Measurements from ENCODE around the gene EPRS1. TPM values are rescaled to one million over a fixed set of nuclear protein-coding genes. Genes with fewer than 3 reads are reported as not detected.

The EPRS1 gene
- total RNA-seq, 1 experiment from 2014 or later = 140 TPM

DNA sequence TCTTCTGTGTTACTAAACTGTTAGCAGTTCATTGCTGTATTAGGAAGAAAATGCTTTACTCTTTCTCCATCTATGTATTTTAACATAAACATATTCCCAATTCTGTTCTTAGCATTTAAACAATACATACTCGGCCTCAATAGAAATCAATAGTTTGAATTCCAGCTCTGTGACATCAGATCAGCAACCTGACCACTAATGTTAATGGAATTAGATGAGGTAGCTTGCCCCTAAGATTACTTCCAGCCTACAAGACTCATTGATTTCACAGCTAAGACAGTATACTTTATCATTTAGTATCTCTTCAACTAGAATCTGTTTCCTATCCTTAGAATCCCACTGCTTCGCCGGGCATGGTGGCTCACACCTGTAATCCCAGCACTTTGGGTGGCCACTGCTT is 38.9 kb downstream of the EPRS1 start (continued):
- TF ChIP-seq JAZF1 (CRISPR knock-in tag; IDR thresholded peaks at IDR 0.05) = no peak
- TF ChIP-seq, protein P1, sequence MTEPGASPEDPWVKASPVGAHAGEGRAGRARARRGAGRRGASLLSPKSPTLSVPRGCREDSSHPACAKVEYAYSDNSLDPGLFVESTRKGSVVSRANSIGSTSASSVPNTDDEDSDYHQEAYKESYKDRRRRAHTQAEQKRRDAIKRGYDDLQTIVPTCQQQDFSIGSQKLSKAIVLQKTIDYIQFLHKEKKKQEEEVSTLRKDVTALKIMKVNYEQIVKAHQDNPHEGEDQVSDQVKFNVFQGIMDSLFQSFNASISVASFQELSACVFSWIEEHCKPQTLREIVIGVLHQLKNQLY (CRISPR knock-in tag; IDR thresholded peaks at IDR 0.05) = no peak
- TF ChIP-seq, protein P2, sequence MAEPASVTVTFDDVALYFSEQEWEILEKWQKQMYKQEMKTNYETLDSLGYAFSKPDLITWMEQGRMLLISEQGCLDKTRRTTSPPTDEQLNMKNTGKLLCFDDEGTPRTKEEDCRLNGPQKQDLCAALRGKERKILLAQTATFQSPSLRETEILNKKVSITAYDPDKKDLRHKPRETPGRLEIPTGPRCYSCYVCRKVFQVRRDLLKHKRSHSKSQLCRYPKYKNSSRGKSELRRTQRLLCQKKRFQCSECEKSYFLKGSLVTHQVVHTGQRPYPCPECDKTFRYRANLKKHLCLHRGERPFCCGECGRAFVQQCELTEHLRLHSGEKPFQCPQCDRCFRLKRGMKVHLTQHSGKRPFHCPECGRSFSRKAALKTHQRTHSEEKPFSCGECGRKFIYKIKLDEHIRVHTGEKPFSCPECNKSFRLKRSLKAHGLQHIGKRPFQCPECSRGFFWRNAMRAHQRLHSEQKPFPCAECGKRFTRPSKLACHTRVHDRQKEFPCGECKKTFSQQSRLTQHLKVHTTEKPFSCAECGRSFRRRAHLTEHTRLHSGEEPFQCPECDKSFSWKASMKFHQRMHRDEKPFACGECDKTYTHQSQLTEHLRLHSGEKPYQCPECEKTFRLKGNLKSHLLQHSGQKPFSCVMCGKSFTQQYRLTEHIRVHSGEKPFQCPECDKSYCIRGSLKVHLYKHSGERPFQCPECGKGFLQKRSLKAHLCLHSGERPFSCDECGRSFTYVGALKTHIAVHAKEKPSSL (CRISPR knock-in tag; conservative IDR thresholded peaks at IDR 0.05) = no peak
- no peak for TF ChIP-seq TCF7 (CRISPR knock-in tag; IDR thresholded peaks at IDR 0.05; ENCODE audit: low read depth)
- no peak for TF ChIP-seq AR (CRISPR knock-in tag; IDR thresholded peaks at IDR 0.05)
- TF ChIP-seq, protein P3, sequence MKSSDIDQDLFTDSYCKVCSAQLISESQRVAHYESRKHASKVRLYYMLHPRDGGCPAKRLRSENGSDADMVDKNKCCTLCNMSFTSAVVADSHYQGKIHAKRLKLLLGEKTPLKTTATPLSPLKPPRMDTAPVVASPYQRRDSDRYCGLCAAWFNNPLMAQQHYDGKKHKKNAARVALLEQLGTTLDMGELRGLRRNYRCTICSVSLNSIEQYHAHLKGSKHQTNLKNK (CRISPR knock-in tag; IDR thresholded peaks at IDR 0.05) = no peak
- TF ChIP-seq, protein P4, sequence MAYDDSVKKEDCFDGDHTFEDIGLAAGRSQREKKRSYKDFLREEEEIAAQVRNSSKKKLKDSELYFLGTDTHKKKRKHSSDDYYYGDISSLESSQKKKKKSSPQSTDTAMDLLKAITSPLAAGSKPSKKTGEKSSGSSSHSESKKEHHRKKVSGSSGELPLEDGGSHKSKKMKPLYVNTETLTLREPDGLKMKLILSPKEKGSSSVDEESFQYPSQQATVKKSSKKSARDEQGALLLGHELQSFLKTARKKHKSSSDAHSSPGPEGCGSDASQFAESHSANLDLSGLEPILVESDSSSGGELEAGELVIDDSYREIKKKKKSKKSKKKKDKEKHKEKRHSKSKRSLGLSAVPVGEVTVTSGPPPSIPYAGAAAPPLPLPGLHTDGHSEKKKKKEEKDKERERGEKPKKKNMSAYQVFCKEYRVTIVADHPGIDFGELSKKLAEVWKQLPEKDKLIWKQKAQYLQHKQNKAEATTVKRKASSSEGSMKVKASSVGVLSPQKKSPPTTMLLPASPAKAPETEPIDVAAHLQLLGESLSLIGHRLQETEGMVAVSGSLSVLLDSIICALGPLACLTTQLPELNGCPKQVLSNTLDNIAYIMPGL (CRISPR knock-in tag; IDR thresholded peaks at IDR 0.05) = no peak
- no peak for TF ChIP-seq ZNF671 (CRISPR knock-in tag; IDR thresholded peaks at IDR 0.05)
- no peak for TF ChIP-seq ZNF396 (CRISPR knock-in tag; IDR thresholded peaks at IDR 0.05; ENCODE audit: borderline replicate concordance)
- TF ChIP-seq ZNF281 (CRISPR knock-in tag; IDR thresholded peaks at IDR 0.05) = no peak
- TF ChIP-seq ATF1 (CRISPR knock-in tag; IDR thresholded peaks at IDR 0.05) = no peak

DNA sequence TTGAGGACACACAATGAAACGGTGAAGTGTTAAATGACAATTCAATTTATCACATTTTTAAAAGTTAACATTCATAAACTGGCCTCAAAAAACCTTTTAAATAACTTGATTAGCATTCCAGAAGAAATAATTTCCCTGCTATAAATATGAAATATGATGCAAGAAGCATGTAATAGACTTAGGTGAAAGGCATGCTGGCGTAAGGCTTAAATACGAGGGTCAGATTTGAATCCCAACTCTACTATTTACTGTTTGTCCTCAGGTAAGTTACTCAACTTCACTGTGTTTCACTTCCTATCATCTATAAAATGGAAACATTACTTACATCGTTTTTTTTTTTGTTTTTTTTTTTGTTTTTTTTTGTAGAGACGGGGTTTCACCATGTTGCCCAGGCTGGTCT is 40.8 kb downstream of the EPRS1 start:
- Mint-ChIP-seq H3K9me3 (no peaks in the 10 kb centered on the region), H3K4me1 (no peaks in the 10 kb centered on the region), H3K27ac (no peak overlapping the region), H3K36me3 (peaks cover 48% of the 10 kb centered on the region), H3K27me3 (ENCODE audit: low read depth) (no peaks in the 10 kb centered on the region), H3K4me3 (no peak overlapping the region)
- ATAC-seq = no peak
- CTCF ChIA-PET = no interaction called here
- no peak for DNase-seq (ENCODE audit: low spot score)
- POLR2A ChIA-PET = no interaction called here
- TF ChIP-seq FOXJ3 (CRISPR knock-in tag; IDR thresholded peaks at IDR 0.05; ENCODE audit: borderline replicate concordance) (no peak), ZNF219 (CRISPR knock-in tag; IDR thresholded peaks at IDR 0.05; ENCODE audit: borderline replicate concordance) (no peak), ZNF671 (CRISPR knock-in tag; IDR thresholded peaks at IDR 0.05) (no peak), ZNF232 (CRISPR knock-in tag; IDR thresholded peaks at IDR 0.05) (no peak), ZNF396 (CRISPR knock-in tag; IDR thresholded peaks at IDR 0.05; ENCODE audit: borderline replicate concordance) (no peak), AFF4 (CRISPR knock-in tag; IDR thresholded peaks at IDR 0.05; ENCODE audit: borderline replicate concordance) (no peak), ZNF317 (CRISPR knock-in tag; IDR thresholded peaks at IDR 0.05; ENCODE audit: borderline replicate concordance, low read depth) (no peak), AR (CRISPR knock-in tag; IDR thresholded peaks at IDR 0.05) (no peak), ATF3 (CRISPR knock-in tag; conservative IDR thresholded peaks at IDR 0.05) (no peak)
